Measurements from ENCODE around the gene CMSS1. TPM values are rescaled to one million over a fixed set of nuclear protein-coding genes. Genes with fewer than 3 reads are reported as not detected.
A peak's percentile ranks its signal among the peaks of the same experiment; 100 is the strongest.
"Not testable (repeated sequence)": the region's sequence is repeated elsewhere in the genome, so short reads cannot be mapped to it uniquely, and the experiment has no call there.

CMSS1 gene
- total and polyA plus RNA-seq, 5 donors from 2014 or later: 20.5 to 34.0 (median 22.0) TPM

DNA sequence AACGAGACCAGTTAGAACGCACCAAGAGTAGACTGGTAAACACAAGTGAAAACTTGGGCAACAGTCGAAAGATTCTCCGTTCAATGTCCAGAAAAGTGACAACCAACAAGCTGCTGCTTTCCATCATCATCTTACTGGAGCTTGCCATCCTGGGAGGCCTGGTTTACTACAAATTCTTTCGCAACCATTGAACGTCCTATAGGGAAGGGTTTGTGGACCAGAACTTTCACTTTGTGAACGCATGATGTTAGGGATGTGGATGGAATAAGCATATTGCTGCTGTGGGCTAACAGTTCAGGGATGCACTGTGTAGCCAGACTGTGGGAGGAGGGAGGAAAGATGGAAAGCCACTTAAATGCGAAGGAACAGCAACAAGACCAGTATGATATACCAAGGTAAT, 408.2 kb downstream of the CMSS1 start:
- peaks cover 0 to 2% (median 0%) of the 10 kb centered on the region in 4 donors for H3K4me1 Mint-ChIP-seq
- H3K9me3 Mint-ChIP-seq: peaks cover 0 to 2% (median 0%) of the 10 kb centered on the region in 7 donors
- peaks cover 20% of the 10 kb centered on the region for H3K27me3 Mint-ChIP-seq
- ATAC-seq (ENCODE audit: low read depth in 2 of 2): no peak
- H3K36me3 ChIP-seq (ENCODE audit: control insufficient read depth, insufficient read depth, low read length): no peaks in the 10 kb centered on the region
- H3K4me3 Mint-ChIP-seq: no peak overlapping the region
- H3K36me3 Mint-ChIP-seq: no peaks in the 10 kb centered on the region
- no peak overlapping the region for H3K4me3 ChIP-seq (ENCODE audit: low read depth, low read length)
- H3K27ac Mint-ChIP-seq: no peak overlapping the region
- DNase-seq: no peak
- H3K9me3 ChIP-seq (ENCODE audit: control insufficient read depth in 2 of 2, low read length in 2 of 2): no peaks in the 10 kb centered on the region
- H3K27ac ChIP-seq (ENCODE audit: insufficient read depth, low read length, poor library complexity, severe bottlenecking): no peak overlapping the region
- H3K27me3 ChIP-seq (ENCODE audit: control insufficient read depth, insufficient read depth, low read length): no peaks in the 10 kb centered on the region
- no peaks in the 10 kb centered on the region for H3K4me1 ChIP-seq (ENCODE audit: control insufficient read depth, insufficient read depth, low read length, poor library complexity, severe bottlenecking)

DNA sequence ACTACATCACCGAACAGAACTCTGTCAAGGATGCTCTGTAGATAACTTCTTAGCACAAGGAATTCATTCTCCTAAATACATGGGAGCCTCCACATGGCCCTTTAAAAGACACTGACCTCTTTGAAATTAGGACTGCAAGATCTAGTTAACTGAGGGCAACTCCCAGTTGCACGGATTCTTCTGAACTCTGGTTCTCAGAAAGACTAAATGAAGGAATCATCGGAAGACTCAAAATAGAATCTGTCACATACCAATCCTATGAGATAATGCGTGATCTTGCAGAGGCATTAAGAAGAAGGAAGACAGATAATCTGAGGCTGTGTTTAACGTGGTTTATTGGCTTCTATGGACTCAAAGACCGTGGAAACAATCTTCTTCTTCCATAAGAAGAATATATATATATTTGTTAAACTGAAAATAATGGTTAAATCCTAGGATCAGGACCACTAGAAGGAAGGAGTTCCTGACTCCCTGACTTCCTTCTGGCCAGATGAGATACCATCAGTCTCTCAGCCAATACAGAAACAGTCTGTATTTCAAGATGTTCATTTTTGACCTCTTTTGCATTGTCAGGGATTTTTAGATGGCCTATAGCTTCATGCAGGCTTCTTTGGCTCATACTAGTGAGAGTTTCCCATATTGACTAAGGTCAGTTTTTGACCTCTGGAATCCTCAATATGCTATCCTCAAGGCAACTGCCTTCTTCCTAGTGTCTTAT, 409.2 kb downstream of the CMSS1 start:
- H3K27ac ChIP-seq (ENCODE audit: insufficient read depth, low read length, poor library complexity, severe bottlenecking): no peak overlapping the region
- no peaks in the 10 kb centered on the region for H3K36me3 ChIP-seq (ENCODE audit: control insufficient read depth, insufficient read depth, low read length)
- no peaks in the 10 kb centered on the region for H3K27me3 ChIP-seq (ENCODE audit: control insufficient read depth, insufficient read depth, low read length)
- H3K4me1 ChIP-seq (ENCODE audit: control insufficient read depth, insufficient read depth, low read length, poor library complexity, severe bottlenecking): no peaks in the 10 kb centered on the region
- H3K4me1 Mint-ChIP-seq: peaks cover 0 to 2% (median 0%) of the 10 kb centered on the region in 4 donors
- ATAC-seq (ENCODE audit: low read depth in 2 of 2): no peak
- H3K9me3 Mint-ChIP-seq: no peaks in the 10 kb centered on the region
- no peak overlapping the region for H3K27ac Mint-ChIP-seq
- no peaks in the 10 kb centered on the region for H3K36me3 Mint-ChIP-seq
- no peaks in the 10 kb centered on the region for H3K9me3 ChIP-seq (ENCODE audit: control insufficient read depth in 2 of 2, low read length in 2 of 2)
- H3K4me3 Mint-ChIP-seq: no peak overlapping the region
- H3K27me3 Mint-ChIP-seq: peaks cover 23% of the 10 kb centered on the region
- DNase-seq: no peak
- no peak overlapping the region for H3K4me3 ChIP-seq (ENCODE audit: low read depth, low read length)

DNA sequence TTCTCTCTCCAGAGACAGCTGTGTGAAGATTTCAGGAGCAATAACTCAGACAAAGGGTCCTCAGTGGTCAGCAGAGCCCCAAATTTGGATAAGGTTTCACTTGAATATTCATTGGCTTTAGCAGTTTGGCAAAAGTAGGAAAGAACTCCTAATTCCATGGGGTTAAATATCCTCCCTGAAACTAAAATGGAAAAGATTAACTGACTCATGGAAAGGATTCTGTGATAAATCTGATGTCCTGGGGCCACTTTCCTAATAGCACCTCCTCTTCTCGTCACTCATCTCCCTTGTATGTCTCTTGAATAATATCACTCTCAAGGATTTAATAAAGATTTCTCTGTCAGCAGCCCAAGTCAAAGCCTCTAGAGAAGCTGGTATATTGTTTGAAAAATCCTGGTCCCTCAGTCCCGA, 409.9 kb downstream of the CMSS1 start:
- Mint-ChIP-seq H3K4me3 (no peak overlapping the region), H3K27me3 (peaks cover 23% of the 10 kb centered on the region), H3K27ac (no peak overlapping the region), H3K36me3 (no peaks in the 10 kb centered on the region), H3K4me1 (peaks cover 0 to 2% (median 0%) of the 10 kb centered on the region in 4 donors), H3K9me3 (no peaks in the 10 kb centered on the region)
- no peaks in the 10 kb centered on the region for H3K9me3 ChIP-seq (ENCODE audit: control insufficient read depth in 2 of 2, low read length in 2 of 2)
- no peak overlapping the region for H3K4me3 ChIP-seq (ENCODE audit: low read depth, low read length)
- no peaks in the 10 kb centered on the region for H3K4me1 ChIP-seq (ENCODE audit: control insufficient read depth, insufficient read depth, low read length, poor library complexity, severe bottlenecking)
- DNase-seq: no peak
- H3K27ac ChIP-seq (ENCODE audit: insufficient read depth, low read length, poor library complexity, severe bottlenecking): no peak overlapping the region
- no peaks in the 10 kb centered on the region for H3K36me3 ChIP-seq (ENCODE audit: control insufficient read depth, insufficient read depth, low read length)
- ATAC-seq (ENCODE audit: low read depth in 2 of 2): no peak
- no peaks in the 10 kb centered on the region for H3K27me3 ChIP-seq (ENCODE audit: control insufficient read depth, insufficient read depth, low read length)

DNA sequence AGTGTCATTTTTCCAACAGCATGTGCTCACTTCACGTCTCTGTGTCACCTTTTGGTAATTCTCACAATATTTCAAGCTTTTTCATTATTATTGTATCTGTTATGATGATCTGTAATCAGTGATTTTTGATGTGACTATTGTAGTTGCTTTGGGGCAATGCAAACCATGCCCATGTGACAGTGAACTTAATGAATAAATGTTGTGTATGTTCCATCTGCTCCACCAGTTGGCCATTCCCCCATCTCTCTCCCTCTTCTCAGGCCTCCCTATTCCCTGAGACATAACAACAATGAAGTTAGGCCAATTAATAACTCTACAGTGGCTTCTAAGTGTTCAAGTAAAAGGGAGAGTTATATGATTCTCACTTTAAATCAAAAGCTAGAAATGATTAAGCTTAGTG, 410.6 kb downstream of the CMSS1 start:
- Mint-ChIP-seq H3K27me3 (peaks cover 23% of the 10 kb centered on the region), H3K27ac (no peak overlapping the region), H3K4me1 (peaks cover 0 to 2% (median 0%) of the 10 kb centered on the region in 4 donors), H3K4me3 (no peak overlapping the region), H3K36me3 (no peaks in the 10 kb centered on the region), H3K9me3 (no peaks in the 10 kb centered on the region)
- no peak for ATAC-seq (ENCODE audit: low read depth in 2 of 2)
- Histone ChIP-seq H3K27ac (ENCODE audit: insufficient read depth, low read length, poor library complexity, severe bottlenecking) (no peak overlapping the region), H3K27me3 (ENCODE audit: control insufficient read depth, insufficient read depth, low read length) (no peaks in the 10 kb centered on the region), H3K36me3 (ENCODE audit: control insufficient read depth, insufficient read depth, low read length) (no peaks in the 10 kb centered on the region), H3K4me3 (ENCODE audit: low read depth, low read length) (no peak overlapping the region), H3K4me1 (ENCODE audit: control insufficient read depth, insufficient read depth, low read length, poor library complexity, severe bottlenecking) (no peaks in the 10 kb centered on the region), H3K9me3 (ENCODE audit: control insufficient read depth in 2 of 2, low read length in 2 of 2) (no peaks in the 10 kb centered on the region)
- no peak for DNase-seq

DNA sequence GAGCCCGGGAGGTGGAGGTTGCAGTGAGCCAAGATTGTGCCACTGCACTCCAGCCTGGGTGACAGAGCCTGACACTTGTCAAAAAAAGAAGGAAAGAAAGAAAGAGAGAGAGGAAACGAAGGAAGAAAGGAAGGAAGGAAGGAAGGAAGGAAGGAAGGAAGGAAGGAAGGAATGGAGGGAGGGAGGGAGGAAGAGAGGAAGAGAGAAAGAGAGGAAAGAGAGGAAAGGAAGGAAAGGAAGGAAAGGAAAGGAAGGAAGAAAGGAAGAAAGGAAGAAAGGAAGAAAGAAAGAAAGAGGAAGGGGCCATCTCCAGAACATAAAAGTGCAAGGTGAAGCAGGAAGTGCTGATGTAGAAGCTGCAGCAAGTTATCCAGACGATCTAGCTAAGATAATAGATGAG, 411.5 kb downstream of the CMSS1 start:
- not testable (repeated sequence) for DNase-seq; H3K4me3 Mint-ChIP-seq; H3K9me3 Mint-ChIP-seq; H3K36me3 Mint-ChIP-seq; H3K4me1 ChIP-seq (ENCODE audit: control insufficient read depth, insufficient read depth, low read length, poor library complexity, severe bottlenecking); H3K4me1 Mint-ChIP-seq; ATAC-seq (ENCODE audit: low read depth in 2 of 2); H3K36me3 ChIP-seq (ENCODE audit: control insufficient read depth, insufficient read depth, low read length); H3K27me3 ChIP-seq (ENCODE audit: control insufficient read depth, insufficient read depth, low read length); H3K4me3 ChIP-seq (ENCODE audit: low read depth, low read length); H3K27ac ChIP-seq (ENCODE audit: insufficient read depth, low read length, poor library complexity, severe bottlenecking); H3K9me3 ChIP-seq (ENCODE audit: control insufficient read depth in 2 of 2, low read length in 2 of 2)
- peak overlapping the region in 1 of 3 donors; percentile 68 for H3K27ac Mint-ChIP-seq
- peaks cover 17% of the 10 kb centered on the region for H3K27me3 Mint-ChIP-seq

DNA sequence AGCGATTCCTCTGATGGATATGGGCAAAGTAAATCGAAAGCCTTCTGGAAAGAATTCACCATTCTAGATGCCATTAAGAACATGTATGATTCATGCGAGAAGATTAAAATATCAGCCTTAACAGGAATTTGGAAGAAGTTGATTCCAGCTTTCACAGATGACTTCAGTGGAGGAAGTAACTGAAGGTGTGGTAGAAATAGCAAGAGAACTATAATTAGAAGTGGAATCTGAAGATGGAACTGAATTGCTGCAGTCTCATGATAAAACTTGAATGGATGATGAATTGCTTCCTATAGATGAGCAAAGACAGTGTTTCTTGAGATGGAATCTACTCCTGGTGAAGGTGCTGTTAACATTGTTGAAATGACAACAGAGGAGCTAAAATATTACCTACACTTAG, 413.0 kb downstream of the CMSS1 start:
- no peak overlapping the region for H3K4me3 Mint-ChIP-seq
- no peak for DNase-seq

More for the DNA sequence above, 413.0 kb downstream of the CMSS1 start:
- Histone ChIP-seq H3K4me1 (ENCODE audit: control insufficient read depth, insufficient read depth, low read length, poor library complexity, severe bottlenecking) (no peaks in the 10 kb centered on the region), H3K27ac (ENCODE audit: insufficient read depth, low read length, poor library complexity, severe bottlenecking) (no peak overlapping the region), H3K27me3 (ENCODE audit: control insufficient read depth, insufficient read depth, low read length) (no peaks in the 10 kb centered on the region), H3K9me3 (ENCODE audit: control insufficient read depth in 2 of 2, low read length in 2 of 2) (no peaks in the 10 kb centered on the region), H3K4me3 (ENCODE audit: low read depth, low read length) (no peak overlapping the region), H3K36me3 (ENCODE audit: control insufficient read depth, insufficient read depth, low read length) (no peaks in the 10 kb centered on the region)
- Mint-ChIP-seq H3K27ac (no peak overlapping the region), H3K27me3 (peaks cover 17% of the 10 kb centered on the region), H3K9me3 (peaks cover 0 to 1% (median 0%) of the 10 kb centered on the region in 7 donors), H3K36me3 (no peaks in the 10 kb centered on the region), H3K4me1 (peaks cover 0 to 2% (median 0%) of the 10 kb centered on the region in 4 donors)
- ATAC-seq (ENCODE audit: low read depth in 2 of 2): no peak

Other genes starting within 250 kb of the CMSS1 start
- not detected for gene COL8A1, start 179.3 kb upstream of the CMSS1 start, total RNA-seq
- not detected for gene COL8A1, start 179.3 kb upstream of the CMSS1 start, polyA plus RNA-seq

Measured in CD4-positive, CD25-positive, alpha-beta regulatory T cell (primary cell).